SU-DHL-6 (cell line): ENCODE results near the gene DLG2.
"Not testable (repeated sequence)": the region's sequence is repeated elsewhere in the genome, so short reads cannot be mapped to it uniquely, and the experiment has no call there.

Experiments used
- EZH2phosphoT487 ChIP-seq: fragments of 200-600 bp; sonication (generic), shearing (Covaris generic); conservative IDR thresholded peaks from 2 replicates; pipeline ENCODE4 v1.6.1; 2018; ENCODE audit warnings: mild to moderate bottlenecking, antibody characterized with exemption, low read length, moderate library complexity, mixed read lengths
- TF ChIP-seq, protein P1 (sequence below): fragments of 200-600 bp; sonication (generic); IDR thresholded peaks from one replicate; pipeline ENCODE4 v1.5.1; 2017; ENCODE audit warnings: antibody characterized with exemption, mild to moderate bottlenecking, low read length, moderate library complexity; ENCODE audit not compliant: insufficient read depth, poor library complexity, severe bottlenecking

- TF ChIP-seq, protein P1, sequence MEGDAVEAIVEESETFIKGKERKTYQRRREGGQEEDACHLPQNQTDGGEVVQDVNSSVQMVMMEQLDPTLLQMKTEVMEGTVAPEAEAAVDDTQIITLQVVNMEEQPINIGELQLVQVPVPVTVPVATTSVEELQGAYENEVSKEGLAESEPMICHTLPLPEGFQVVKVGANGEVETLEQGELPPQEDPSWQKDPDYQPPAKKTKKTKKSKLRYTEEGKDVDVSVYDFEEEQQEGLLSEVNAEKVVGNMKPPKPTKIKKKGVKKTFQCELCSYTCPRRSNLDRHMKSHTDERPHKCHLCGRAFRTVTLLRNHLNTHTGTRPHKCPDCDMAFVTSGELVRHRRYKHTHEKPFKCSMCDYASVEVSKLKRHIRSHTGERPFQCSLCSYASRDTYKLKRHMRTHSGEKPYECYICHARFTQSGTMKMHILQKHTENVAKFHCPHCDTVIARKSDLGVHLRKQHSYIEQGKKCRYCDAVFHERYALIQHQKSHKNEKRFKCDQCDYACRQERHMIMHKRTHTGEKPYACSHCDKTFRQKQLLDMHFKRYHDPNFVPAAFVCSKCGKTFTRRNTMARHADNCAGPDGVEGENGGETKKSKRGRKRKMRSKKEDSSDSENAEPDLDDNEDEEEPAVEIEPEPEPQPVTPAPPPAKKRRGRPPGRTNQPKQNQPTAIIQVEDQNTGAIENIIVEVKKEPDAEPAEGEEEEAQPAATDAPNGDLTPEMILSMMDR = not testable (repeated sequence)
- not testable (repeated sequence) for TF ChIP-seq EZH2phosphoT487
Measured at GRCh38 chr11:84308491-84308890, 1318.7 kb downstream of the DLG2 start.
